Measurements from ENCODE around the gene HADHA. TPM values are rescaled to one million over a fixed set of nuclear protein-coding genes. Genes with fewer than 3 reads are reported as not detected.
A peak's percentile ranks its signal among the peaks of the same experiment; 100 is the strongest.

The HADHA gene
- polyA plus RNA-seq (150 to 156 TPM (median 151 TPM) in 3 replicates), polyA minus RNA-seq (144 to 184 TPM (median 175 TPM) in 3 replicates)
- 272 TPM for polyA plus RNA-seq (2011; ENCODE audit: low read depth)
- 129 and 140 TPM in 2 replicates for polyA plus RNA-seq (2011; cell fraction: cytosol; rRNA removed)
- 166 and 183 TPM in 2 replicates for polyA plus RNA-seq (2011; cell fraction: nucleus; rRNA removed)
- polyA plus RNA-seq (2012; ENCODE audit: low replicate concordance), result 142 and 155 TPM in 2 replicates
- polyA minus RNA-seq (2011; cell fraction: cytosol; rRNA and poly(A)+ RNA removed), result 107 TPM
- 84.4 and 157 TPM in 2 replicates for polyA minus RNA-seq (2011; cell fraction: nucleus; rRNA and poly(A)+ RNA removed)

DNA sequence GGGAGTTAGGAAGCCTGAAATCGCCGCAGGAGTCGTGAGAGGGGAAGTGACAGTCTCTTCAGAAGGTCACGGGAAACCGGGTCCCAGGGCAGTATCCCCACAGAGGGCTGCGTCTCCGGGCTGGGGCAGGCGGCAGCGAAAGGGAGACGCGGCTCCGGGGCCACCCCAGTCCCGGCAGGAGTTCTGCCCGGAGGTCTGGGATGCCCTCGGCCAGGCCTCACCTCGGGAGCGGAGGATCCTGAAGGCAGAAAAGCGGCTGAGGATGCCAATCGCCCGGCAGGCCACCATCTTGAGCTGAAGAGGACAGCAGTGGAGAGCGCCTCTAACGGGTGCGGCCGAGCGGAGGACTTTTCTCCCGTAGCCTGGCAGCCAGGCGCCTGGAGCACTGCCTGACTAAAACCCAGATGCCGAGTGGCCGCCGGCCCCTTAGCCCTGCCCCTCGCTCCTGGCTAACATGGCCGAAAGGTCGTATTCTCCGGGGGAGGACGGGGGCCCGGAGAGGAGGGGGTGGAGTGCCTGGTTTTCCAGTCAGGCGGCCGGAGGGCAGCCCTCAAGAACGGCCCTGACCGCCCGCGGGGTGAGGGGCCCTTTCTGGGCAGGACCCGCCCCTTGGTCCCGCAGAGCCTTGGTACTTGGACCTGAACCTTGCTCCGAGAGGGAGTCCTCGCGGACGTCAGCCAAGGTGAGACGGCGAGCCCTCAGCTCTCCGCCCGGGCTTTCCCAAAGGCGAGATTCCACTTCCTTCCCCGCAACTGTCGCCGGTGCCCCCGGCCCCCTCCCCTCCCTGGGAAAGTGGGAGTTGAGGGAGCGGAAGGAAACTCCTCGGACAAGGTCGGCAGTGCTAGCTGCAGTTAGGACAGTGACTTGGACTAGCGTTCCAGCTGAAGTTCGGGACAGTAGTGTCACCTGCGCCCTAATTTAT, at the start of gene HADHA, which contains the start of gene HADHB:
TSS of gene HADHA (minus strand) at position 324 of the 922 bp plus-strand sequence. CDS start at position 288, 36 bp downstream.
TSS of gene HADHB (plus strand) at position 631 of the 922 bp plus-strand sequence. CDS start 9,316 bp downstream, outside the sequence.
- dilution Hi-C loops (cut with MboI; ENCODE audit: extremely low pct_ligation_motif_present, low sequenced_read_pairs), result no loop called here
- peak within 1 kb of the TSS; percentile 97 for H3K9ac ChIP-seq (ENCODE audit: control insufficient read depth, extremely low read depth, insufficient read depth, low read length)
- TF ChIP-seq, protein P1, sequence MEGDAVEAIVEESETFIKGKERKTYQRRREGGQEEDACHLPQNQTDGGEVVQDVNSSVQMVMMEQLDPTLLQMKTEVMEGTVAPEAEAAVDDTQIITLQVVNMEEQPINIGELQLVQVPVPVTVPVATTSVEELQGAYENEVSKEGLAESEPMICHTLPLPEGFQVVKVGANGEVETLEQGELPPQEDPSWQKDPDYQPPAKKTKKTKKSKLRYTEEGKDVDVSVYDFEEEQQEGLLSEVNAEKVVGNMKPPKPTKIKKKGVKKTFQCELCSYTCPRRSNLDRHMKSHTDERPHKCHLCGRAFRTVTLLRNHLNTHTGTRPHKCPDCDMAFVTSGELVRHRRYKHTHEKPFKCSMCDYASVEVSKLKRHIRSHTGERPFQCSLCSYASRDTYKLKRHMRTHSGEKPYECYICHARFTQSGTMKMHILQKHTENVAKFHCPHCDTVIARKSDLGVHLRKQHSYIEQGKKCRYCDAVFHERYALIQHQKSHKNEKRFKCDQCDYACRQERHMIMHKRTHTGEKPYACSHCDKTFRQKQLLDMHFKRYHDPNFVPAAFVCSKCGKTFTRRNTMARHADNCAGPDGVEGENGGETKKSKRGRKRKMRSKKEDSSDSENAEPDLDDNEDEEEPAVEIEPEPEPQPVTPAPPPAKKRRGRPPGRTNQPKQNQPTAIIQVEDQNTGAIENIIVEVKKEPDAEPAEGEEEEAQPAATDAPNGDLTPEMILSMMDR (optimal IDR thresholded peaks at IDR 0.05 in 1 of 3, IDR thresholded peaks at IDR 0.05 in 1 of 3, conservative IDR thresholded peaks at IDR 0.05 in 1 of 3; ENCODE audit: extremely low read depth in 1 of 3, insufficient read depth in 2 of 3, low read length in 3 of 3), result peak in 2 of 3 experiments; percentile 34 to 38
- no peak for TF ChIP-seq EZH2 (IDR thresholded peaks at IDR 0.05; ENCODE audit: low read length)
- peak within 1 kb of the TSS; percentile 97 for H3K27ac ChIP-seq (ENCODE audit: control insufficient read depth, insufficient read depth, low read length)
- no peak for DNase-seq (ENCODE audit: low read depth, low spot score)
- peak within 1 kb of the TSS; percentile 73 for H3K4me2 ChIP-seq (ENCODE audit: control insufficient read depth, extremely low read depth, insufficient read depth, low read depth, low read length)
- peak within 1 kb of the TSS; percentile 94 for H2AFZ ChIP-seq (ENCODE audit: control insufficient read depth, low read length)
- H3K79me2 ChIP-seq (ENCODE audit: control insufficient read depth, insufficient read depth, low read length), result peaks cover 96% of the 10 kb centered on the region
- peak; percentile 51 for FAIRE-seq
- peak within 1 kb of the TSS; percentile 96 to 100 (median 96) for H3K4me3 ChIP-seq (ENCODE audit: control insufficient read depth in 2 of 3, extremely low read depth in 1 of 3, insufficient read depth in 2 of 3, low read depth in 1 of 3, low read length in 3 of 3)
- no peaks in the 10 kb centered on the region for H3K9me3 ChIP-seq (ENCODE audit: control insufficient read depth, low read depth, low read length)
- H3K36me3 ChIP-seq (ENCODE audit: control insufficient read depth in 2 of 2, extremely low read depth in 1 of 2, insufficient read depth in 2 of 2, low read length in 2 of 2), result peaks cover 0 to 1% of the 10 kb centered on the region in 2 experiments
- H3K9me1 ChIP-seq (ENCODE audit: control insufficient read depth, extremely low read depth, insufficient read depth, low read length), result no peaks in the 10 kb centered on the region
- peaks cover 21% of the 10 kb centered on the region for H3K4me1 ChIP-seq (ENCODE audit: control insufficient read depth, extremely low read depth, insufficient read depth, low read length)
- H4K20me1 ChIP-seq (ENCODE audit: control insufficient read depth, extremely low read depth, insufficient read depth, low read length), result peaks cover 2% of the 10 kb centered on the region
- H3K27me3 ChIP-seq (ENCODE audit: control insufficient read depth, extremely low read depth, insufficient read depth, low read length), result no peaks in the 10 kb centered on the region

DNA sequence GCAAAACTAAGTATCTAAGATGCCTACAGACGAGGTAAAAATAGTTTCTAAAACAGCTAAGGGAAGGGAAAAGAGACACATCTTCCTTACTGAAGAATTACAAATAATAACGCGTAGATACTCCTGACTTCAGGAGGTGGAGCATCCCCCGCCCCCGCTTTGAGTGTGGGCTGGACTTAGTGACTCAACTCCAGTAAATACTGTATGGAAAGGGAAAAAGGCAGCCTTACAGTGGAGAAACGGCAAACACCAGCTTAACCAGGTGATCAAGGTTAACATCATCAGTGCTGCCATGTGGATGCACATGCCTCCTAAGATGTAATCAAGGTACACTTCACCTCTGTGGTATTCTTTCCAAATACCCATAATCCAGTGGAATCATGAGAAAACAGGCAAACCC, 48.2 kb upstream of the HADHA start:
- Histone ChIP-seq H3K9me1 (ENCODE audit: control insufficient read depth, extremely low read depth, insufficient read depth, low read length) (no peaks in the 10 kb centered on the region), H3K36me3 (ENCODE audit: control insufficient read depth in 2 of 2, extremely low read depth in 1 of 2, insufficient read depth in 2 of 2, low read length in 2 of 2) (peaks cover 0 to 2% of the 10 kb centered on the region in 2 experiments), H3K27ac (ENCODE audit: control insufficient read depth, insufficient read depth, low read length) (peak overlapping the region; percentile 42), H4K20me1 (ENCODE audit: control insufficient read depth, extremely low read depth, insufficient read depth, low read length) (no peaks in the 10 kb centered on the region), H3K4me3 (ENCODE audit: control insufficient read depth in 2 of 3, extremely low read depth in 1 of 3, insufficient read depth in 2 of 3, low read depth in 1 of 3, low read length in 3 of 3) (no peak overlapping the region), H3K27me3 (ENCODE audit: control insufficient read depth, extremely low read depth, insufficient read depth, low read length) (no peaks in the 10 kb centered on the region), H3K4me1 (ENCODE audit: control insufficient read depth, extremely low read depth, insufficient read depth, low read length) (peaks cover 10% of the 10 kb centered on the region), H2AFZ (ENCODE audit: control insufficient read depth, low read length) (peak overlapping the region; percentile 57), H3K9me3 (ENCODE audit: control insufficient read depth, low read depth, low read length) (no peaks in the 10 kb centered on the region), H3K9ac (ENCODE audit: control insufficient read depth, extremely low read depth, insufficient read depth, low read length) (peak overlapping the region; percentile 10), H3K4me2 (ENCODE audit: control insufficient read depth, extremely low read depth, insufficient read depth, low read depth, low read length) (peak overlapping the region; percentile 61), H3K79me2 (ENCODE audit: control insufficient read depth, insufficient read depth, low read length) (no peaks in the 10 kb centered on the region)
- FAIRE-seq (peak; percentile 93), DNase-seq (ENCODE audit: low read depth, low spot score) (no peak)
- dilution Hi-C loops (cut with MboI; ENCODE audit: extremely low pct_ligation_motif_present, low sequenced_read_pairs), result no loop called here
- TF ChIP-seq, protein P1 (optimal IDR thresholded peaks at IDR 0.05 in 1 of 3, IDR thresholded peaks at IDR 0.05 in 1 of 3, conservative IDR thresholded peaks at IDR 0.05 in 1 of 3; ENCODE audit: extremely low read depth in 1 of 3, insufficient read depth in 2 of 3, low read length in 3 of 3), result no peak
- no peak for TF ChIP-seq EZH2 (IDR thresholded peaks at IDR 0.05; ENCODE audit: low read length)

All from keratinocyte (primary cell).